ENCODE measurements around the gene DLK2.

DNA sequence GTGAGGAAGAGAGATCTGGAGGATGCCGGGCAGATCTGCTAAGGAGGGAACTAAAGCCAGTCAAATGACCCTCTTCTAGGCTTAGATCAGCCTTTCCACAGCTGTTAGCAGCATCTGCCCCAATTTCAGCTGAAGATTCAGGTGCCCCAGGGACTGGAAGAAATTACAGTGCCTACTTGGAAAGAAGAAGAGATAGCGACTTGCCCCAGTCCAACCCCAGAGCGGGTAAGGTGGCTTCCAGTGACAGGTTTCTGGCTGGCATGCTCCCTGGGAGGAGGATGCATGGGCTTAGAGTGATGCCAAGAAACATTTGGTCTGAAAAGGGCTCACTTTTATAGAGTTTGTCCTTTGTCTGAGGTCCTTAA, 22.6 kb upstream of the DLK2 start:
- TF ChIP-seq CTCF (IDR thresholded peaks at IDR 0.05; ENCODE audit: insufficient read depth, low read length, poor library complexity, severe bottlenecking) (no peak), EZH2phosphoT487 (conservative IDR thresholded peaks at IDR 0.05; ENCODE audit: low read length) (no peak)
